HK-2 (cell line): ENCODE results near the gene GNG7.
"Not testable (repeated sequence)": the region's sequence is repeated elsewhere in the genome, so short reads cannot be mapped to it uniquely, and the experiment has no call there.

Experiments used
- DNase-seq: peaks from one replicate; pipeline ENCODE4 v3.0.0-alpha.2; 2018; ENCODE audit not compliant: unreplicated experiment

The GNG7 gene

DNA sequence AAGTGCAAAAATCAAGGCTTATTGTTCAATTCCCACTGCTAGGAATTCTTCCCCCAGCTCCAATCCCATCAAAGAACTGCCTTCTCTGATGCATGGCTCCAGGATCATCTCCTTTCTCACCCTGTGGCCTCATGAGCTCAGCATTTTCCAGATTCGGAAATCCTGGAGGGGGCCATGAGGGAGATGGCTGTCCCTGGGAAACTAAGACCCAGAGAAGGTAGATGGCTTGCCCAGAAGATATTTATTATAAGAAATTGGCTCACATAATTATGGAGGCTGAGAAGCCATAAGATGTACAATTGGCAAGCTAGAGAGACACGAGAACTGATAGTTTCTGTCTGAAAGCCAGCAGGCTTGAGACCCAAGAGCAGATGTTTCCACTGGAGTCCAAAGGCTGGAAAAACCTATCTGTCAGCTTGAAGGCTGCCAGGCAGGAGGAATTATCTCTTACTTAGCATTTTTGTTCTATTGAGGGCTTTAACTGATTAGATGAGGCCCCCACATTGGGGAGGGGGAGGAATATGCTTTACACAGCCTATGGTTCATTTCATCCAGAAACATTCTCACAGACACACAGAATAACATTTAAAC is 168.0 kb downstream of the GNG7 start:
- no peak for DNase-seq

DNA sequence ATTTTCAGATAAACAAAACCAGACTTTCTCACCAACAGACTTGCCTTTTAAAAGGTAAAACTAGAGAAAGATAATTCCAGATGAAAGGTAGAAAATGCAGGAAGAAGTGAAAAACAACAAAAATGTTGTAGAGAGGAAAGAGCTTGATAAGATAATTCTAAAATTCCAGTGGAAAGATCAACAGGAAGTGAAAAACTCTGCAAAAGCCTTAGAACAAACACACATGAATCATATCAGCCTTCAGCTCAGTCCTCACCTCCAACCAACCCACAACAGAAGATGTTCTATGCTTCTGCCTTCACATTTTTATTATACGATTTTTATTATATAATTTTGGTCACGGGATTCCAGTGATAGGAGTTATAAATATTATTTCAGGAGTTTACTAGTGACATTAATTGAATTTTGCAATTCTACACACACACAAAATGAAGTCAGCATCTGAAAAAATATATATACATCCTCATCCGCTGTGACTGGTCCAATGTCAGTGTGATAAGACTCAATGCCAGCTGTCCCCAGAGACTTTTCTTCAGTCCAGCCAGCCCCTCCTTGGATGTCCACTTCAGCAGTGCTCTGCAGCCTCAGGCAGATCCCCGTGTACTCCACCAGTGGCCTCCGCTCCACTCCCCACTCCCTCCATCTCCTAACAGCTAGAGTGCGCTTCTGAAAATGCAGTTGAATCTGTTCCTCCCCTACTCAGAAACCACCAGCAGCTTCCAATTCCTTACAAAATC is 168.6 kb downstream of the GNG7 start:
- no peak for DNase-seq

DNA sequence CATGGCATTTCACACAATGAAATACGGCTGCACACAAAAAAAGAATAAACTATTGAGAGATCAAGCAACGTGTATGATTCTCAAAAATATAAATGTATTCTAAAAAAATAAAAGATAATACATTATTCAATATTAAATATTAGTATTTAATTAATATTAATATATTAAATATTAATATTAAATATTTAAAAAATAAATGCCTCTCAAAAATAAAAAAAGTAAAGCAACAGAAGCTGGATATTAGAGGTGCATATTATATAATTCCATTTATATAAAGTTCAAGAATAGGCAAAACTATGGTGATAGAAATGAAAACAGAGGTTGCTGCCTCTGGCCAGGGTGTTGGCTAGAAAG is 169.4 kb downstream of the GNG7 start:
- no peak for DNase-seq

DNA sequence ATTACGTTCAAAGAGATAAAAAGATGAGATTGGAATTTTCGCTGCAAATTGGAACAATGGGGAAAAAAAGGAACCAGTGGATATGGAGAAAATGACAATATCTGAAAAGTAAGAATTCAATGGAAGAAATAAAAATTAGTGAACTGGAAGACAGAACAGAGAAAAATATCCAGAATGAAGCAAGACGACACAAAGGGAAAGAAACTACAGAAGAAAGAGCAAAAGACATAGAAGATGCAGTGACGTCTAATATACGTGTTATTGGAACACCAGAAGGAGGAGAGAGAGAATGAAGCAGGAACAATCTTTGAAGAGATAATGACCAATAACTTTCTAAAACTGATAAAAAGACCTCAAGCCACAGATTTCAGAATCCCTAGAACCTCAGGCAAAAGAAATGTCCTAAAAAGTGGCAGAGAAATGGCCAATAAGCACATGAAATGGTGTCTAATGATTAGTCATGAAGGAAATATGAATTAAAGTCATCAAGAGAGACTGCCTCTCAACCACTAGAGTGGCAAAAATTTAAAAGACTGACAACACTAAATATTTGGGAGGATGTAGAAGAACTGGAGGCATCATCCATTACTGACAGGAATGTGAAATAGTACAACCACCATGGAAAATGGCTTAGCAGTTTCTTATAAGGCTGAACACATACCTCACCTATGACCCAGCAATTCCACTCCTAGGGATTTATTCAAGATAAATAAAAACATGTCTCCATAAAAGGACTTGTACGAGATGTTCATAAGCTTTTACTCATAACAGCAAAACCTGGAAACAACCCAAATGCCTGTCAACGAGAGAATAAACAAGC is 170.0 kb downstream of the GNG7 start:
- DNase-seq: no peak

DNA sequence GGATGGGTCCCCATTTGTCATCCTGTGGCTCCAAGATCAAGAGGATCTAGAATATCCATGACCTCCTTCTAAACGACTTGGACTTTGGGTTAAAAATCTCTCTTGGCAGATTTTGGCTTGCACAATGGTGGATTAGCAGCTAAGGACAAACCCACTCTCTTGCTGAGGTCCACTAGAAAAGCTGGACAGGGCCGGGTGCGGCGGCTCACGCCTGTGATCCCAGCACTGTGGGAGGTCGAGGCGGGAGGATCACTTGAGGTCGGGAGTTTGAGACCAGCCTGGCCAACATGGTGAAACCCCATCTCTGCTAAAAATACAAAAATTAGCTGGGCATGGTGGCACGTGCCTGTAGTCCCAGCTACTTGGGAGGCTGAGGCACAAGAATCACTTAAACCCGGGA is 172.6 kb downstream of the GNG7 start:
- DNase-seq: not testable (repeated sequence)

DNA sequence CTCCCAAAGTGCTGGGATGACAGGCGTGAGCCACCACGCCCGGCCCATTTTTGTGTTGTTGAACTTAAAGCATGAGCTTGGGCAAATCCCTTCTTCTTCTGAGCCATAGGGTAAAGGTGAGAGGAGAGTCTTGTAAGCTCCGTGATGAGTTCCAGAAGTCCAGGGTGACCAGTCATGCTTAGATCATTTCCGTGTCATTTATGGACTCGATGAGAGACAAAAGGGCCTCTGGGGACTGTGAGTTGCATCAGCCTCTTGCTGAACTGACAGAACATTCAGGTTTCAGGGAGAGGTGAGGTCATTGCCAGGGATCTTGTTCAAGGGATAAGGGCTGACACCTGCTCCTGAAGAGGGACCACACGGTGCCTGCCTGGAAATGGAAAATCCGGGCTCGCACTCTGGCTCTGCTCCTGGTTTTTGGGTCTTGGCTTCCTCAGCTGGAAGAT is 173.0 kb downstream of the GNG7 start:
- peak; percentile 64 for DNase-seq

DNA sequence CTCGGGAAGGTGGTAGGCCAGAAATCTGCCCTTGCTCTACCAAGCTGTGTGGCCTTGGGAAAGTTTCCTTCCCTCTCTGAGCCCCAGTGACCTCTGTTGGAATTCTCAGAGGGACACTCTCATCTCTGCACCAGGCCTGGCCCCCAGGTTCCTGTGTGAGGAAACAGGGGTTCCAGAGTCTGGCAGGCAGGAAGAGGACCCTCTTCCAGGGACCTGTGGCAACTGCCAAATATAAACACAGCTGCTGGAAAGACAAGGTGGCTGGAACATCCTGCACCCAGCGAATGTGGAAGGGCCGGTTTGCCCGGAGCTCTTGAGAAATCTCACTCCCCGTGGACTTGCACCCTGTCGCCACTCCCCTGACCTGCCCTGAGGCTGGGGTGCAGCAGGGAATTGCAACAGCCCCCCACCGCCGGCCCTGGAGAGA is 173.8 kb downstream of the GNG7 start:
- no peak for DNase-seq

DNA sequence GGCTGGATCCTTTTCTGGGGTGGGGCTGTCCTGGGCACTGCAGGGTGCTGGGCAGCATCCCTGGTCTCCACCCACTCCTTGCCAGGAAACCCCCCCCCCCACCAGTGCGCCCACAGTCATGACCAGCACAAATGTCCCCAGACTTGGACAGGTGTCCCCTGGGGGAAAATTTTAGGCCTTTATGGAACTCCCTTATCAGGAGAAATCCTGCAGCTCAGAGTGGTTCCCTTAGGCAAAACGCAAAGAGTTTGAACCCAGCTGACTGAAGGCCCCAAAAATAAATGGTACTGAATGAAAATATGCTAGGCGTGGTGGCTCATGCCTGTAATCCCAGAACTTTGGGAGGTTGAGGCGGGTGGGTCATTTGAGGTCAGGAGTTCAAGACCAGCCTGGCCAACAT is 174.8 kb downstream of the GNG7 start:
- no peak for DNase-seq

DNA sequence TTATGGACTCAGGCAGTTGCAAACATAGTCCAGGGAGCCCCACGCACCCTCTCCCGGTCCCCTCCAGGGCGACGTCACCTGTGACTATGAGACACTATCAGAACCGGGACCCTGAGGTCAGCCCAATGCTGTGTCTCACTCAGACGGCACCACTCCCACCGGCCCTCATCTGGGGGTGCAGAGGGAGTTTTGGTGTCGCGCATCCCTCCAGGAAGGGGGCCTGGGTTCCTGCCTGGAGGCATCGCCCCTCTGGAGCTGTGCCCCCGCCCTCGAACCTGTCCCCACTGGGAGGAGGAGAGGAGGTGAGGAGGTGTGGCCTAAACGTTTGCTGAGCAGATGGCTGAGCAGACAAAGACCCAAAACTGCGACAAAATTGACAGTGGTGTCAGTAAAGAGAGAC is 175.3 kb downstream of the GNG7 start:
- no peak for DNase-seq

DNA sequence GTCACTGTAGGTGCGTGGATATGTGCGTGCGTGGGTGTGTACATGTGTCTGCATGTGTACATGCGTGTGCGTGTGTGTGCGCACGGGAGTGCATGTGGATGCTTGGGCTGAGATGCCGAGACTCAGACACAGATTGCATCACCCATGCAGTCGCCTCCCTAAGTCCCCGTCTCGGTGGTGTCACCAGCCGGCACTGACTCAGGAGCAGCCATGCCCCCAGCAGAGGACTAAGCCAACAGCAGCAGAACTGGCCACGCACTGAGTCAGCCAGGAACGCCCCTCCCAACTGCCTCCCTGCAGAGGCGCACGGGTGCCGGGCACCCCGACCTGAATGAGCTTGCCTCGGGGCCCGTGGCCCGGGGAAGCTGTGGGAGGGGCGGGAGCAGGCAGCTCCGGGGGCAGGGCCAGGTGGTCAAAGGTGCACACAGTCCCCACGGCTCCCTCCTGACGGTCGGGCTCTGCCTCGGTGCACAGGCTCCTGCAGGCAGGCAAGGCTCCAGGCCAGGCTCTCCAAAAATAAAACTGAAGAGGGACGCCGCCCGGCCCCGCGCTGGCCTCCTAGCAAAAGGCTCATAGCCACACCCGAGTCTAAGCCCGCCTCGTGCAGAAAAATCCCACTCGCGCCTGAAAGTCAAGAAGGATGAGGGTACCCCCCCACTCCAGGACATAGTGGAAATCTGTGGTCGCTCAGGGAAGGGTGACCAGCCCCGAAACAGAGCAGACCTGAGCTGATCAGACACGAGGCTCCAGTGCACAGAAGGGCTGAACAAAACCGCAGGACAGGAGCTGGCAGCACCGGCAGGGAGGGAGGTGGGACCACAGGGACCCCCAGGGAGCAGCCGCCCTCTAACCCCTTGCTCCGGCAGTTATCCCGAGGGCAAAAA is 177.4 kb downstream of the GNG7 start:
- DNase-seq: peak; percentile 94

DNA sequence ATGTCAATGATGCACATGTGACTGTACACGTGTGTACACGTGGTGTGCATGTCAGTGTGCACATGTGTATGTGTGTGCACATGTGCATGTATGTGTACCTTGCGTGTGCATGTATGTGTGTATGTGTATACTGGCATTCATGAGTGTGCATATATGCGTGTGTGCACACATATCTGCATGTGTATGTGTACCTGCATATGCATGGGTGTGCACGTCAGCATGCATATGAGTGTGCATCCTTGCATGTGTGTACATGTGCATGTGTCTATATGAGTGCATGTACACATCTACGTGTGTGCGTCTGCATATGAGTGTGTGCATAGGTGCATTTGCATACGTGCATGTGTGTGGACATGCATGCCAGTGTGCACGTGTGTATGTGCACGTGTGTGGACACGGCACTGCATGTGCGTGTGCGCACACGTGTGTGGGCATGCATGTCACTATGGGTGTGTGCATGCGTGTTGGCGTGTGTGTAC is 178.1 kb downstream of the GNG7 start:
- no peak for DNase-seq

DNA sequence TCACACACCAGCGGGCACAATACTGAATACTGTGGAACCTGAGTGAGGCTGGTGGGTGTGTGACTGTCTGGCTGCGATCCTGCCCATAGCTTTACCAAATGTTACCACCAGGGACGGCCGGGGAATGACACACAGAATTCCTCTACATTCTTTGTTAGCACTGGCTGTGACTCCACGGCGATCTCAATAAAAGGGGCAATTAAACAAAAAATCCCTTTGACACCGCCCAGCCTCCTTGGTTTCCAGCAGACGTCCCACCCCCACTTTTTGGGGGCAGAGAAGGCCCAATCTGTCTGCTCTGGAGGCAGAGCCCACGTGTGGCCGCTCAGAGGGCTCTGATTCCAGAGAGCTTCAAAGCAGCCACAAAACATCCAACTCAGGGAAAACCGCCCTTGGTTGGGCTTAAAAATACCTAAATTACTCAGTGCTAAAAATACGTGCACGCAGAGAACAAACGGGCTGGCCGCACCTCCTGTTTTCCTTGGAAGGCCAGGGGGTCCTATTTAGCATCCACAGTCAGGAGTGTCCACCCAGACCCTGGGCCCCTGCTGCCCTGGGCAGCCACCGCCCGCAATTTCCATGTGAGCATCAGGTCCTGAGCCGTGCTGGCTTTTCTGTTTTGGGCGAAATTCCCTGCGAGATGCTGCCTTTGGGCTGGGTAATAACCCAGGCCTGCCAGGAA is 178.7 kb downstream of the GNG7 start:
- no peak for DNase-seq

DNA sequence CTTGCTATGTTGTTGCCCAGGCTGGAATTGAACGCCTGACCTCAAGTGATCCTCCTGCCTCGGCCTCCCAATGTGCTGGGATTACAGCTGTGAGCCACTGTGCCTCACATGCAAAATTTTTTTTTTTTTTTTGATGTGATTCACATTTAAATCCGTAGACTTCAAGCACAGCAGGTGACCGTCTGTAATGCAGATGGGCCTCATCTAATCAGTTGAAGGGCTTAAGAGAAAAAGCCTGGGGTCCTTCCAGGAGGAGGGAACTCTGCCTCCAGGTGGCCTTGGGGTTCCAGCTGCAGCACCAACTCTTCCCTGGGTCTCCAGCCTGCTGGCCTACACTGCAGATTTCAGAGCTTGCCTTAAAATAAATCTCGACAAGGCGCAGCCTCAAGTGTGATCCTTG is 183.0 kb downstream of the GNG7 start:
- DNase-seq: no peak

DNA sequence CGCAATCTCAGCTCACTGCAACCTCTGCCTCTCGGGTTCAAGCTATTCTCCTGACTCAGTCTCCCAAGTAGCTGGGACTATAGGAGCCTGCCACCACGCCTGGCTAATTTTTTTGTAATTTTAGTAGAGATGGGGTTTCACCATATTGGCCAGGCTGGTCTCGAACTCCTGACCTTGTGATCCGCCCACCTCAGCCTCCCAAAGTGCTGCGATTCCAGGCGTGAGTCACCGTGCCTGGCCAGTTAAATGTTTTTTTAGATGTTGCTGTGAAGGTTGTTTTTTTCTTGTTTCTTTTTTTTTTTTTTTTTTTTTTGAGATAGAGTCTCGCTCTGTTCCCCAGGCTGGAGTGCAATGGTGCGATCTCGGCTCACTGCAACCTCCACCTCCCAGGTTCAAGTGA is 183.6 kb downstream of the GNG7 start:
- not testable (repeated sequence) for DNase-seq

DNA sequence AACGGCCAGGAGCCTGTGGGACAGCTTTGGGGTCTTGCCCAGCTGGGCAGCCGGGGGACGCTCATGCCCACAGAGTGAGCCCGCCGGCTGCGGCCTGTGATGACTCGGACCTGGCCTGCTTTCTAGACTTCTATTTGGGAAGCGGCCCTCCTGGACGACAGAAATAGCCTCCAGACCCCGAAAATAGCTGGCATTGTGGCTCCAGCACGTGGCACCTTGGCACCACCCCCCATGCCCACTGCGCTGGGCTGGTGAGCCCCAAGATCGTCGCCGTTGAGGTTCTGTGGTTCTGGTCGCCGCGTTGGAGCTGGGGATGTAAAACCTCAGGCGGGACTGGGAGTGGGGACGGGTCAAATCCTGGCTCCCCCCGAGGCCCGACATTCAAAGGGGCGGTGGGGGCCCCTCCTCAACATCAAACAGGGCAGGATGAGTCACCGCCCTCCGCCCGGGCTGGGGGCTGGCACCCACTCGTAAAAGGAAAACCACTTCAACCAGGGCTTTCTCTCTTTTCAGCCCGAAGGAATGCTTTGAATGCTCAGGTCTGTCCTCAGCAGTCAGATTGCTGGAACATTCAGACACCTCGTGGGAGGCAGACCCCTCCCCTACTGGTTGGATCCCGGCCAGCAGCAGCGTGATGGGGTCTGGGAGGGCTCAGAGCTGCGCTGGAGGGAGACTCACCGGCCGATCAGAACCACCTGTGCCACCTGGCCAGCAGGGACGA is 184.5 kb downstream of the GNG7 start:
- no peak for DNase-seq

DNA sequence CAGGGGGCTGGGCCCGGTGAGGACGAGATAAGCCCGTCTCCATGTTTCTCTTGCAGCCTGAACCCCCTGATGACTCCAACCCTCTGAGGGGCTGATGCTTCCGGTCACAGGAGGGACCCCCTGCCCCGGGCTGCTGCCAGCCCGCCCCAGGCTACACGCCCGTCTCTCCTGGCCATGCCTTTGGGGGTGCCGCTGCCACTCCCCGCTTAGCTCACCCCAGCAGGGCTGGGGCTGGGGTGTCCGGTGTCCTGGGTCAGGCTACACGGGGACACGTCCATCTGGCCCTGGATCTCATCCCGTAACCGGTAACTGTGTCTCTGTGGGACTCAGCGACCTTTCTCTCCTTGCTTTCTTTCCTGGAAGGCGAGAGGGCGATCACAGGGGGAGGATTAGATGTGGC is 185.8 kb downstream of the GNG7 start:
- DNase-seq: no peak

DNA sequence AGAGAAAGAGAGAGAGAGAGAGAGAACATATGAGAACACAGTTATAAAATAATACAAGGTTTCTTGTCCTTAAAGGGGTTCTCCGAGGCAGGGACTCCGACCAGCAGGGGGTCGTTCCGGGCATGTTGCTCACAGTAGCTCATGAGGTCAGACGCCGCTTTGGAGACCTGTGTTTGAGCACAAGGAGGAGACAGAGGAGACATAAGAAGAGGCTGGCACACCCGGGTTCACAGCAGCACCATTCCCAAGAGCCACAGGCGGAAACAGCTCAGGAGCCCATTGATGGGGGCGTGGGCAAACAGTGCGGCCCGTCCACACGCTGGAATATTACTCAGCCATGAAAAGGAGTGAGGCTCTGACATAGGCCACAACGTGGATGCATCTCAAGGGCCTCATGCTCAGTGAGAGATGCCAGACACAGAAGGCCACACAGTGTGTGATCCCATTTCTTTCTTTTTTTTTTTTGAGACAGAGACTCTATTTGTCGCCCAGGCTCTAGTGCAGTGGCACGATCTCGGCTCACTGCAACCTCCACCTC is 187.4 kb downstream of the GNG7 start:
- DNase-seq: no peak

DNA sequence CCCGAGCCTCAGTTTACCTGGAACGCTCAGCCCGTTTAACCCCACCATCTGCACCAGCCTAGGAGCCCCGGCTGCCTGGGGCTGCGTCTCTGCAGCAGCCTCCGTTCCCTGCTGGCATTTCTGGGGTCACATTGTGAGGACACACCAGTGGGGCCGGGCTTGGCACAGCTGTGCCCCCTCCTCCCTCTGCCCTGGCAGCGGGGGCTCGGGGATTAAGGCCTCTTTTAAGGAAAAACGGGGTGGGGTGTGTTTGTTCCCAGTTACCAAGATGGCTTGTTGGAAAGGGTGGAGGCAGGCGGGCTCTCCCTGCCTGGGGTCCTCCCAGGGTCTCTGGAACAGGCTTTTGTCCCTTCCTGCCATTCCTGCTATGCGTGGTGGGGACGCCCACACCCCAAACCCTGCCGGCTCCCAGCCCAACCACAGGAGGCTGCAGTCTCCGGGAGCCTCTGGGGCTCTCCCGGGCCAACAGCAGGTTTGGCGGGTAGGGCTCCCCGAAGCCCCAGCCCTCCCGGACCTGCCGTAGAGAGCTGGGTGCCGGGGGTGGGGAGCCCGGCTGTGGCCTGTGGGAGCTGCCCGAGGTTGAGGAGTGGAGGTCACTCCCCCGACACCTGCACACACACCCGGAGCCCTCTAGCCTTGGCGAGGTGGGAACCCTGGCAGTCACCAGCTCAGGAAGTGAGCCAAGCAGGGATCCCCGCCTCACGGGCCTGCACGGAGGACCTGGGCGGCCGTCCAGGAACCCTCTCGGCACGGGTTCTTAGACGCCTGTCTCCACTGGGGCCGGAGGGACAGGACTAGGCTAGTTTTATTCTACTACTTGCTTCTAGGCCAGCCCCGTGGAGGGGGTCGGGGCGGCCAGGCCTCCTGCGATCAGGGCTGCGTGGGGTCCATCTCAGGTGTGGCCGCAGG is 189.7 kb downstream of the GNG7 start:
- no peak for DNase-seq

DNA sequence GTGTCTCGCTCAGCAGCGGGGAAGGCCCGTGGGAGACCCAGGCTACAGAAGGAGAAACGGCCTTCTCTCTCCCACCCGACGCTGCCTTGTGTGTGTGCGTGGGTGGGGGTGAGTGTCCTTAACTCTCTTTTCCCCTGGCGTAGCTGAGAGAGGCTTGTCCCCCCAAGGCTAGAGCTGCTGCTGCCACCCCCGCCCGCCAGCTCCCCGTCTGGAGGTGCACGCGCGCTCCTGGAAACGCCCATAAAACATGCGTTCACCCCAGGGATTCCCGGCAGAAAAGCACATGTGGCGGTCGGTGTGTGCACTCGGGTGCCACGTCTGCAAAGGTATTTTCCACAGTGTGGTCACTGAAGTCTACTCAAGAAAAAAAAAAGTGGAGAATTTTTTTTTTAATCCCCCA is 190.5 kb downstream of the GNG7 start:
- no peak for DNase-seq
